GM18511 (cell line): ENCODE data around the gene SPEF1.
"Not testable (repeated sequence)": the region's sequence is repeated elsewhere in the genome, so short reads cannot be mapped to it uniquely, and the experiment has no call there.

Source experiments
- ATAC-seq: cut with Tn5 transposase; IDR thresholded peaks from one replicate; pipeline ENCODE4 v1.9.1; 2021; ENCODE audit warnings: mild to moderate bottlenecking, moderate library complexity; ENCODE audit not compliant: unreplicated experiment

SPEF1 gene

DNA sequence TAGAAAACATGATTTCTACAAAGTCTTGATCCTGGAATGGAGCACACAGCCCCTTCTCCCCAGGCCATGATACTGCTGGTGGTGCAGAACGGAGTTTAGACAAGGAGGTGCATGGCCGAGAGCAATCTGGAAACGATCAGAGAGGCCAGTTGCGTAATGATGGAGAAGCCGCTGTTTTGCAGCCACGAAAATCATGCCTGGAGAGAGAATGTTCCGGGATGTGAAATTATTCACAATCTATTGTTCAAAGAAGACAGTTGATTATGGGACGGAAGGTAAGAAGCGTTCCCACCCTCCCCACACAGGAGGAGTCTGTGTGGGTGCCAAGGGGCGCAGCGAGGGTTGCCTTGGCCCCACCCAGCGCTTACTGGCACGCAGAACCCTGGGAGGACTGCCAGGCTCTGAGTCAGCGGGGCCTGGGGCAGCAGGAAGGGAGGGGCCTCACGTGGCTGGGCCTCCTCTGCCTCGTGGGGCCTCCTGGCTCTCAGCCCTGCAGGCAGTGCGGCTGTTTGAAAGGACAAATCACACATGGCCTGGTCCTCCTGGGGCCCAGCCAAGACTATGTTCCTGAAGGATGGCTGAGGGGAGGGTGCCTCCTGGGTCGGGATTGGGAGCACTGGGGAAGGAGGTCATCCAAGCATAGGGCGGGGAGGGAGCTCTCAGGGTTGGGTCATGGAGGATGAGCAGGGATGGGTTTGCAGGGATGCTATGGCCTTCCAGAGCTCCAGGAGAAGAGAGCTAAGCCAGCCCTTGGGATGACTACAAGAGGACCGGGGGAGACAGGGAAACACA is 30.4 kb upstream of the SPEF1 start:
- peak; percentile 87 for ATAC-seq

DNA sequence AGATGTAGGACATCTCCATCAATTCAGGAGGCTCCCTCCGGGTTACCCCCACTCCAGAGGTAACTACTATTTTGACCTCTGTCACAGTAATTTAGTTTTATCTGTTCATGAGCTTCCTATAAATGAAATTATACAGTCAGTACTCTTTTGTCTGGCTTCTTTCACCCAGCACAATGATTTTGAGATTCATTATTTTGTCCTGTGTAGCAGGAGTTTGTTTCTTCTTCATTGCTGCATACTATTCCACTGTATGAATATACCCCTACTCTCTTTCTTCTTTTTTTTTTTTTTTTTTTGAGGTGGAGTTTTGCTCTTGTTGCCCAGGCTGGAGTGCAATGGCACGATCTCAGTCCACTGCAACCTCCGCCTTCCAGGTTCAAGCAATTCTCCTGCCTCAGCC is 27.3 kb upstream of the SPEF1 start:
- ATAC-seq: no peak

DNA sequence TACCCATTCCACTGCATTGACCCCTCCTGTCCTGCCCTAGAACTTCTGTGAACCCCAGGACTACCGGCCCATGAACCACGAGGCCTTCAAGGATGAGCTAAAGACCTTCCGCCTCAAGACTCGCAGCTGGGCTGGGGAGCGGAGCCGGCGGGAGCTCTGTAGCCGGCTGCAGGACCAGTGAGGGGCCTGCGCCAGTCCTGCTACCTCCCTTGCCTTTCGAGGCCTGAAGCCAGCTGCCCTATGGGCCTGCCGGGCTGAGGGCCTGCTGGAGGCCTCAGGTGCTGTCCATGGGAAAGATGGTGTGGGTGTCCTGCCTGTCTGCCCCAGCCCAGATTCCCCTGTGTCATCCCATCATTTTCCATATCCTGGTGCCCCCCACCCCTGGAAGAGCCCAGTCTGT is 23.5 kb upstream of the SPEF1 start:
- no peak for ATAC-seq

DNA sequence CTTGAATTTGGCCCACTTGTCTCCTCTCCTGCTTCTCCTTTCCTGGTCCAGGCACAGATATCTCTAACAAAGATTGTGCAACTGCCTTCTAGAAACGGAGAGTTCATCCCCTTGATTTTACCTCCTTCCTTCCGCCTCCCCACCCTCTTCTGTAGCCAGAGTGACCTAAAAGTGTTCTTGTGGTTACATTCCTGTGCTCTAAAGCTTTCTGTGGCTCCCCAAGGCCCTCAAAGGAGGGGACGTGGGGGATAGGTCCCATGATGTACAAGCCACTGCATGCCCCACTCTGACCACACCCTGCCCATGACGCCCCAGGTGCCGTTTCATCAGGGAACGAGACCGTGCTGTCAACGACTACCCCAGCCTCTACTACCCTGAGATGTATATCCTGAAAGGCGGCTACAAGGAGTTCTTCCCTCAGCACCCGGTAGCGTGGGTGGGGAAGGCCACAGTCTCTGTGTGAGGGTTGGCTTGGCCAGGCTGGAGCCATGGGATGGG is 23.1 kb upstream of the SPEF1 start:
- no peak for ATAC-seq

DNA sequence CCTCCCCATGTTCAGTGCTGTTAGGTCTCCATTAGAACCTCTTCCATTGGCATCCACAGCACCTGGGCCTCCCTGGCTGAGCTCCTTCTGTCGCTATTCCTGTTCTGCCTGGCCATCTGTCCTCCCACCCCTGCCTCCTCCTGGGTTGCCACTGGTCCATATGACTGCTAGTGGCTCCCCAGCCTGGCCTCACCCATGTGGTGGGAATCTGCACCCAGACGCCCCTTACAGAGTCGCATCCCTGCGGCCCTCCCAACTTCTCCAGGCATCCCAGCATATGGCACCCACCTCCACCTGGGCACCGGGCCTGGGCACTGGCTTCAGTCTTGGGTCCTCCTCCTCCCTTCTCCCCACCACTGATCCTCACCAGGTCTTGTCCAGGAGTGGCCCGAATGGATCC is 22.6 kb upstream of the SPEF1 start:
- no peak for ATAC-seq

DNA sequence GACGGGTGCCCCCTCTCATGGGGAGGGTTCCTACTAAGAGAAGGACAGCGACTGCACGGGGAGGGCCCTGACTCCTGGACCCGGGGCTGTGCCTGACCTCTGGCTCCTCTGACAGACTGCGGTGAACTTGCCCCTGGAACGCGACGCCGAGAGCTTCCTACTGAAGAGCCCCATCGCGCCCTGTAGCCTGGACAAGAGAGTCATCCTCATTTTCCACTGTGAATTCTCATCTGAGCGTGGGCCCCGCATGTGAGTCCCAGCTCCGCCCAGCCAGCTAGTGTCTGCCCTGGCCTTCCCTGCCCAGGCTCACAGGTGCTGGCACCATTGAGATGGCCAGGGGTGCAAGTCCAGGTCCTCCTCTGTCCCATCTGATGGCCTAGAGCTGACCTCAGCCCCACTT is 22.0 kb upstream of the SPEF1 start:
- no peak for ATAC-seq

DNA sequence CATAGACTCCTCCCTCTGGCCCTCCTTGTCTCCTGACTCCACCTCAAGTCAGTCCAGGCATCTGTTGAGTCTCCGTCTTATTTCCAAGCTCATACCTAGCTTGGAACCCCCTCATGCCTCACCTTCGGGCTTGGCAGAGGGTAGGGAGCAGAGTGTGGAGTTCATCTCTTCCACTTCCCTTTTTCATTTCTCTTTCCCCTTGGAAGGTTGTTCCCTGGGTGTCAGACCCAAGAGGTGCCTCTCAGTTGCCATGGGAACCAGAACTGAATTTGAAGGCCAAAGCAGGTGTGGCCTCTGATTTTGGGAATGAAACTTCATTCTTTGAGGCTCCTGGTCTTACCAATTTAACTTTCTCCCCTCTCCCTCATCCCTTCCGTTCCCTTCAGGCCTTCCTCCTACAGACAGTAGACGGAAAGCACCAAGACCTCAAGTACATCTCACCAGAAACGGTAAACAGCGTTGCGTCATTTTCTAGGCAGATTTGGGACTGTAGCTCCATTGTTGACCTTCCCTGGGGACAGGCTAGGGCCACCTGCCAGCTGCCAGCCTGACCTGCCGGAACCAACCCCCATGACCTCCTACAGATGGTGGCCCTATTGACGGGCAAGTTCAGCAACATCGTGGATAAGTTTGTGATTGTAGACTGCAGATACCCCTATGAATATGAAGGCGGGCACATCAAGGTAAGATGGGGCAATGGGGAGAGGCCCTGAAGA is 21.4 kb upstream of the SPEF1 start:
- ATAC-seq: no peak

DNA sequence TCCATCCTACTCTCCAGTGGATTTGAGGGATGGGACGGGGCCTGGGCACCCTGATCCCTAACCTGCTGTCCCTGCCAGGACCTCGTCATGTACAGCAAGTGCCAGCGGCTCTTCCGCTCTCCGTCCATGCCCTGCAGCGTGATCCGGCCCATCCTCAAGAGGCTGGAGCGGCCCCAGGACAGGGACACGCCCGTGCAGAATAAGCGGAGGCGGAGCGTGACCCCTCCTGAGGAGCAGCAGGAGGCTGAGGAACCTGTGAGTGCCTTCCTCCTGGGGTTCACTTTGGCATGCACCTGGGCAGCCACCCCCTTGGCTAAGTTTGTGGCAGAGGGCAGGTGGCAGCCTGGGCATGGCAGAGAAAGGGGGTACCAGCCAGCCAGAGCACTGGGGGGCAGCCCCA is 20.6 kb upstream of the SPEF1 start:
- ATAC-seq: no peak

DNA sequence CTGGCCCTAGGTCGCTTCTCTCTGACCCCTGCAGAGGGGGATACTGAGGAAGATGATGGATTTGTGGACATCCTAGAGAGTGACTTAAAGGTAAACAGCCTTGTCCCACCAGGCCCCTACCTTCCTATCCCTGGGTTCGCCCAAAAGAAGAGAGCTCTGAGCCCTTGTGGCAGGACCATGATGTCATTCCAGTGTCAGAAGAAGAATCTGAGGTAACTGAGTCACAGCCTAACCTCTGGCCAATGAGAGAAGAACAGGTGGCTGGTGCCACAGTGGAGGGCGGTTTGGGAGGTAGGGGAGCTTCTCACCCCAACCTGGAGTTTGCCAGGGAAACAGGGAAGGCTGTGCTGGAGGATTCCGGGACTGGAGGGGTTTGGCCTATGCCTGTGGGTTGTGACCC is 20.1 kb upstream of the SPEF1 start:
- ATAC-seq: no peak

DNA sequence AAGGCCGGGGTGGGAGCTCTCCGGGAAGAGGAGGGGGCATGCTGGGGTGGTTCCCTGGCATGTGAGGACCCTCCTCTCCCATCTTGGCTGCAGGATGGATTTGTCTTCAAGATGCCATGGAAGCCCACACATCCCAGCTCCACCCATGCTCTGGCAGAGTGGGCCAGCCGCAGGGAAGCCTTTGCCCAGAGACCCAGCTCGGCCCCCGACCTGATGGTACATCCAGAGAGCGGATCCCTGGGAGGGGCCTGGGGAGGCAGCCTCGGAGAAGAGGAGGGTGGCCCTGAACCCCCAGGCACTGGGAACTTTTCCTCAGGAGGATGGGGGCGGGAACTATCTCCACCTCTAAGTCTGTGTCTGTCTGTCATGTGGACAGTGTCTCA is 19.6 kb upstream of the SPEF1 start:
- ATAC-seq: no peak

DNA sequence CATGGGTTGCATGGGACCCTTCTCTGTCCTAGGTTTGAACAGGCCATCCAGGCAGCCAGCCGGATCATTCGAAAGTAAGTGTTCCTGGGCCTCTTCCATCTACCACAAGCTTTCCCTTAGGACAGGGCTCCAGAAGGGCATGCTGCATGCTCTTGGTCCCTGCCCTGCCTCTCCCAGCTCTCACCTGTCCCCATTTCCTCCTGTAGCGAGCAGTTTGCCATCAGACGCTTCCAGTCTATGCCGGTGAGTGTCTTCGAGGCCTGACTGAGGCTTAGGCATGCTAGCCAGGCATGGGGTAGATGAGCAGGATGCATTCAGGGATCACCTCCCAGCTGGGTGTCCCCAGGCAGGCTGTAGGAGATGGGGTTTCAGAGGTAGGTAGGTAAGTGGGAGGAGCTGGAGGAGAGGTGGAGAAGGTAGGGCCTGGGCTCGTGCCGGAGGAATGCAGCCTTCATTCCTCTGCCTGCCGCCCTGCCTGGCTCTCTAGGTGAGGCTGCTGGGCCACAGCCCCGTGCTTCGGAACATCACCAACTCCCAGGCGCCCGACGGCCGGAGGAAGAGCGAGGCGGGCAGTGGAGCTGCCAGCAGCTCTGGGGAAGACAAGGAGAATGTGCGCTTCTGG is 19.1 kb upstream of the SPEF1 start:
- no peak for ATAC-seq

DNA sequence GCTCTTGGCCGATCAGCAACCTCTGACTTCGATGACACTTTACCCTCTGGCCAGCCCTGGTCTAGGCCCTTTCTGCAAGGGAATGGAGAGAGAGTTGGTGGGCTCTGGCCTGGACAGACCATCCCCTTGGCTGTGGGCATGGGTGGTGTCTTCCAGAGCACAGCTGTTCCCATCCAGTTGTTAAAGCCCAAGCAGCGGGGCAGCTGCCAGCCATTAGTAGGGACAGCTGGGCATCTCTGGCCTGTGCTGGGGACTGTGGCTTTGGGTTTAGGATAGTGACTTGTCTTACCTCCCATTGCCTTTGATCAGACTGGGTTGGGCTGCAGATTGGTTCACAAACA is 17.6 kb upstream of the SPEF1 start:
- no peak for ATAC-seq

DNA sequence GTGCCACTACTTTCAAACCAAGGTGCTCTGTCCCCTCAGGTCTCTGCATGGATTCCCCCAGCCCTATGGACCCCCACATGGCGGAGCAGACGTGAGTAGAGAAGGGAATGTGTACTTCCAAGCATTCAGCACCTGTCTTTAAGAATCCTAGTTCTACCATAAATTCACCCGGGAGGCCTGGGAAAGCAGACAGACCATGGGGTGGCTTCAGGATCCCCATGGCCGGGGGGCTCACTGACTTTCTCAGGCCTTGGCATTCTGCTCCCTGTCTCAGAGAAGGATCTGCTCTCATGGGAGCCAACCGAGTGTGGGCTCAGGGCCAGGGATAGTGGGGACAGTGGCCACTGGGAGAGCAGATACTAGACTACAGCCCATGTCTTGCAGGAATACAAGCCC is 17.1 kb upstream of the SPEF1 start:
- no peak for ATAC-seq

DNA sequence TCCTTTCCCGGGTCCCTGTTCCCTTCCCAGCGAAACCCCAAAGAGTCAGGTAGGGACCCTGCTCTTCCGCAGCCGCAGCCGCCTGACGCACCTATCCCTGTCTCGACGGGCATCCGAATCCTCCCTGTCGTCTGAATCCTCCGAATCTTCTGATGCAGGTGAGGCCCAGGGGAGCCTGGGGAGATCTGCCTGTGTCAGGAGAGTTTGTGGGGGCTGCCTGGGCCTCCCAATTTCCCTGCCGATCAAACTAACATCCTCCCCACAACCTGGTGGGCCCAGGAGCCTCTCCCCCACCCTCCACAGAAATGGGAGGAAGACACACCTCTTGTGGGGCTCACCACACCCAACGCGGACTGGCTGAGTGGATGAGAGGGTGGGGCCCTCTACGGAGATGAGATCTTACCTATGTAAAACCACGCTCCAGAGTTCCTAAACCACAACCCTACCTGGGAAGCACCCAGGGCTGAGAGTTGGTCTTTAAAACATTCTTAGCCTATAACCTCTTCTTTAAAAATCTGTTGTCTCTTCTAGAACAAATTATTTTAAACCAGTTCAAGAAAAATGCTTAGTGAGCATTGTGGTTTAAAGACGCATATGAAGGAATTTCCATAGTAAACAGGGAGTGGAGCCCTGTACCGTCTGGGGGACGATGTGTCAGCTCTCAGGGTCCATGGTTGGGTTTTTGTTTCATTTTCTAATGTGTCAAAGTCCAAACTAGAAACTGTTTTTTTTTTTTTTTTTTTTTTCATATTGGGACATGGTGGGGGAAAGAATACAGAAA is 16.5 kb upstream of the SPEF1 start:
- ATAC-seq: no peak

DNA sequence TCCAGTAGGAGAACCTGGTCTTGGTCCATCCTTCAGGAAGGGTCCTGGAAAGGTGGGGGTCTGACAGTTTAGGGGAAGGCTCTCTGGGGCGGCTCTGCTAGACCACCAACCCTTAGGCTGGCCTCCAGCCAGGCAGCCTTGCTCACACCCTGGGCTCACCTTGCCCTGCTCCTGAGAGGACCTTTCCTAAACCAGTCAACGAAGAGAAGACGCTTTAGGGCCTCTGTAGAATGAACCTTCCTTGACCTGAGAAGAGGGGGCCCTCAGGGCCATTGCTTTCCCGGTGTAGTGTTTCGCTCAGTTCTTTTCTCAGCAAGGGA is 15.9 kb upstream of the SPEF1 start:
- no peak for ATAC-seq

DNA sequence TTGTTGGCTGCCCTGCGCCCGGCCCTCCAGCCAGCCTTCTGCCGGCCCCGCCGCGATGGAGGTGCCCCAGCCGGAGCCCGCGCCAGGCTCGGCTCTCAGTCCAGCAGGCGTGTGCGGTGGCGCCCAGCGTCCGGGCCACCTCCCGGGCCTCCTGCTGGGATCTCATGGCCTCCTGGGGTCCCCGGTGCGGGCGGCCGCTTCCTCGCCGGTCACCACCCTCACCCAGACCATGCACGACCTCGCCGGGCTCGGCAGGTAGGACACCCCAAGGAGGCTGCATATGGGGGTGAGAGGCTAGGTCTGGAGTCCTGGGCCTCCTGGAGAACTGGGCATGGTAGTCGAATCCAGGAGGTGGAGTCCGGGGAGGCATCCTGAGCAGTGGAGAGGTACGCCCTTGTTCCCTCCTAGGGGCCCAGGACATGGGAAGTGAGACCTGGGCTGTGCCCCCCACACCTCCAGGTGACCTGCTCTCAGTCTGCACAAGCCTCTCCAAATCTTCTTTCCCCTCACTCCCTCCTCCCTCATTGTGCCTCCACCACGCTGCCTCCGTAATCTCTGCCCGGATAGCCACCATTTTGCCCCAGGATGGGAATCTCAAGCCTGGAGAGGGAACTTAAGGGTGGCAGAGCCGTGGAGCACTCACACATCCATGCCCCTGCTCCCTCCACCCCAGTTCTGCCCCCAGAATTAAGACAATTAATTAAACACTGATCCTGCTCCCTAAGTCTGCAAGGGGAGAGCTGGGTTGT is 15.4 kb upstream of the SPEF1 start:
- peak; percentile 4 for ATAC-seq

DNA sequence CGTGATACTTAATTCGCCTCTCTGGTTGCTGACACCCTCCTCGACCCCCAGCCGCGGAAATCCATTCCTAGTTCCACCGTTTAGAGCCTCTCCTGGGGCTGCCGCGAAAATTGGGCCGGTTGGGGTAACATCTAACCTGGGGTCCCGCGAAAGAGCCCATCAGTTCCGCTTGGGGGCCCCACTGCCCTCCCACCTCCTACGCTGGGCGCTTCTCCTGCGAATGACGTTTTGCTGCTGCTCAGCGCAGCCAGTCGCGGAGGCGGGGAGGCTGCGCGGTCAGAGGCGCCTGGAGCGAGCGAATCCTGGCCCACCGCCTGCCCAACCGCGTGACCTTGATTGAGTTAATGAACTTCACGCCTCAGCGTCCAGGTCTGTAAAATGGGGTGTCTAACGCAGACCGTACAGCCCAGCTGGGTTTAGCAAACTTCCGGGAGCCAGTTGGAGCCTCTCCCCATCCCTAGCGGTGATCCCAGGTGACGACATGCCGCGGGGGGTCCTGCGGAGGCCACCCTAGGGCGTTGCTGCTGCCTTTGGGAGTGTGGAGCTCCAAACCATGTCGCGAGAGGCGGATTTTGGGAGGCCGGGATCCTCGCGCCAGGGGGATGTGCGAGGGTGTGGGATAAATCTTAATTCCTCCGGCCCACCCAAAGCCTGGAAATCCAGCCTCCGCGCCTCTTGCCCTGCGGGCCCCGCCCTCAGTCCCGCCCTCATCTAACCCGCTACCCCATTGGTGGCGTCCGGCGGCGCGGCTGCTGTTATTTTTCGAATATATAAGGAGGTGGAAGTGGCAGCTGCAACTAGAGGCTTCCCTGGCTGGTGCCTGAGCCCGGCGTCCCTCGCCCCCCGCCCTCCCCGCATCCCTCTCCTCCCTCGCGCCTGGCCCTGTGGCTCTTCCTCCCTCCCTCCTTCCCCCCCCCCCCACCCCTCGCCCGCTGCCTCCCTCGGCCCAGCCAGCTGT is 14.5 kb upstream of the SPEF1 start, which contains the start of gene CDC25B:
Gene CDC25B, plus strand, starts transcription at position 800 of the 958 bp plus-strand sequence. CDS start 222 bp downstream, outside the sequence.
- ATAC-seq: peak; percentile 70

DNA sequence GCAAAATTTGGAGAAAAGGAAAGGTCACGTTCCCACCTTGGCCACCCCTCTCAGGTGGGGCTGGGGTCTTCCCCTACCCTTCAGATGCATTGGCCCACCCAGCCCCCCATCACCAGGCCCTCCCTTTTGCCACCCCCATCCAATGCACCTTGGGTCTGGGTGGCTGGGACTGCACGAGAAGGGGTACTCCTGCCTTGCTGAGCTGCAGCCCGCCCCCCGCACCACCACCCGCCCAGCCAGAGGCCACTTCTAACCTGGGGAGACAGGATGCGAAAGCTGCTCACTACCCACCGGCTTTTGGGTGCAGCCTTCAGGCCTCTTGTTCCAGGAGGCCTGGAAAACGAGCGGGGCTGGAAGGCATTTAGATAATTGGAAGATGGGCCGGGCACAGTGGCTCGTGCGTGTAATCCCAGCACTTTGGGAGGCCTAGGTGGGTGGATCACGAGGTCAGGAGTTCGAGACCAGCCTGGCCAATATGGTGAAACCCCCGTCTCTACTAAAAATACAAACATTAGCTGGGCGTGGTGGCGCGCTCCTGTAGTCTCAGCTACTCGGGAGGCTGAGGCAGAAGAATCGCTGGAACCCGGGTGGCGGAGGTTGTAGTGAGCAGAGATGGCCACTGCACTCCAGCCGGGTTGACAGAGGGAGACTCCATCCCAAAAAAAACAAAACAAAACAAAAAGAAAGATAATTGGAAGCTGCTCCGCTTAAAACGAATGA is 13.6 kb upstream of the SPEF1 start:
- no peak for ATAC-seq

DNA sequence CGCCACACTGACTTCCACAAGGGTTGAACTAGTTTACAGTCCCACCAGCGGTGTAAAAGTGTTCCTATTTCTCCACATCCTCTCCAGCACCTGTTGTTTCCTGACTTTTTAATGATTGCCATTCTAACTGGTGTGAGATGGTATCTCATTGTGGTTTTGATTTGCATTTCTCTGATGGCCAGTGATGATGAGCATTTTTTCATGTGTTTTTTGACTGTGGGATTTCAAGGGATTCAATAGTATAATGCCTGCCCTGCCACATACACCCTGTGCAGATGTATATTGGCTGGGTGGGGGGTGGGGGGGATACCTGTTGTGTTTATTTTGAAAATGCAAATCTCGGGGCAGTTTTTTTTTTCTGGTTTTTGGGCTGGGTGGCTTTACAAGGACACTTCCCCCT is 12.9 kb upstream of the SPEF1 start:
- not testable (repeated sequence) for ATAC-seq
